HFFc6 (cell line): ENCODE measurements around the gene DLL4. TPM values are rescaled to one million over a fixed set of nuclear protein-coding genes. Genes with fewer than 3 reads are reported as not detected.

Experiments used
- DNase-seq: peaks from one replicate; pipeline ENCODE4 v3.0.0-alpha.2; 2018
- H3K27ac Mint-ChIP-seq: 2 replicates; pipeline ENCODE4 v1.8.0; 2020; ENCODE audit warnings: mild to moderate bottlenecking, mixed read lengths
- H3K27me3 Mint-ChIP-seq: 2 replicates; pipeline ENCODE4 v1.8.0; 2021; ENCODE audit warnings: mild to moderate bottlenecking, moderate library complexity, mixed read lengths; ENCODE audit not compliant: insufficient read depth
- H3K36me3 Mint-ChIP-seq: 2 replicates; pipeline ENCODE4 v1.8.0; 2021; ENCODE audit warnings: low read depth, mixed read lengths
- H3K4me1 Mint-ChIP-seq: 2 replicates; pipeline ENCODE4 v1.8.0; 2020; ENCODE audit warnings: low read depth, mixed read lengths
- H3K4me3 Mint-ChIP-seq: 2 replicates; pipeline ENCODE4 v1.8.0; 2020; ENCODE audit warnings: mild to moderate bottlenecking, moderate library complexity, mixed read lengths
- H3K9me3 Mint-ChIP-seq: 2 replicates; pipeline ENCODE4 v1.8.0; 2020; ENCODE audit warnings: mild to moderate bottlenecking, mixed read lengths
- total RNA-seq, 6 experiments: library from RNA; stranded (reverse); fragmentation: NEBNext Ultra II Directional; extraction: Animal tissue kit (Norgen Biotek cat#: 25700); gene quantifications; 2 replicates in 1 of 6; 3 replicates in 5 of 6; pipeline ENCODE4 v1.2.3, GENCODE V29; 2021
- TF ChIP-seq, protein P1 (sequence below): fragments of 200-600 bp; sonication (generic); IDR thresholded peaks from 2 replicates; pipeline ENCODE4 v1.5.0; 2021; ENCODE audit warnings: antibody characterized with exemption, mild to moderate bottlenecking

Gene DLL4
- total RNA-seq, 6 experiments from 2014 or later: 0.05 to 0.11 TPM; not detected in 4

DNA sequence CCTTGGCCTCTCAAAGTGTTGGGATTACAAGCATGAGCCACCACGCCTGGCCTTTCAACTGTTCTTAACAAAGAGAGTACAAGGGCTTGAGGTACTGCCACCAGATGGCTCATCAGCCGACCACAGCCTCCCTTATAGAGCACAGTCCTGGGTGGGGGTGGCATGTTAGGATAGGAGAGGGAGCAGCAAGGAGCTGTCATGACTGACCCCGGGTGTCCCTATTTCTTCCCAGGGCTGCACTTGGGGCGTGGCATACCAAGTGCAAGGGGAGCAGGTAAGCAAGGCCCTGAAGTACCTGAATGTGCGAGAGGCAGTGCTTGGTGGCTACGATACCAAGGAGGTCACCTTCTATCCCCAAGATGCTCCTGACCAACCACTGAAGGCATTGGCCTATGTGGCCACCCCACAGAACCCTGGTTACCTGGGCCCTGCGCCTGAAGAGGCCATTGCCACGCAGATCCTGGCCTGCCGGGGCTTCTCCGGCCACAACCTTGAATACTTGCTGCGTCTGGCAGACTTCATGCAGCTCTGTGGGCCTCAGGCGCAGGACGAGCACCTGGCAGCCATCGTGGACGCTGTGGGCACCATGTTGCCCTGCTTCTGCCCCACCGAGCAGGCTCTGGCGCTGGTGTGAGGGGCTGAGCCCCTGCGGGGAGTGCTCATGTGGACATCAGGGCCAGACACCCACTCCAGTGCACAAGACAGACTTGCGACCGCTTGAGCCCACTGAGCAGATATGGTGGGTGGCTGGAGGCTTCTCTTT is 26.2 kb downstream of the DLL4 start:
- peak overlapping the region; percentile 93 for H3K4me3 Mint-ChIP-seq
- TF ChIP-seq, protein P1, sequence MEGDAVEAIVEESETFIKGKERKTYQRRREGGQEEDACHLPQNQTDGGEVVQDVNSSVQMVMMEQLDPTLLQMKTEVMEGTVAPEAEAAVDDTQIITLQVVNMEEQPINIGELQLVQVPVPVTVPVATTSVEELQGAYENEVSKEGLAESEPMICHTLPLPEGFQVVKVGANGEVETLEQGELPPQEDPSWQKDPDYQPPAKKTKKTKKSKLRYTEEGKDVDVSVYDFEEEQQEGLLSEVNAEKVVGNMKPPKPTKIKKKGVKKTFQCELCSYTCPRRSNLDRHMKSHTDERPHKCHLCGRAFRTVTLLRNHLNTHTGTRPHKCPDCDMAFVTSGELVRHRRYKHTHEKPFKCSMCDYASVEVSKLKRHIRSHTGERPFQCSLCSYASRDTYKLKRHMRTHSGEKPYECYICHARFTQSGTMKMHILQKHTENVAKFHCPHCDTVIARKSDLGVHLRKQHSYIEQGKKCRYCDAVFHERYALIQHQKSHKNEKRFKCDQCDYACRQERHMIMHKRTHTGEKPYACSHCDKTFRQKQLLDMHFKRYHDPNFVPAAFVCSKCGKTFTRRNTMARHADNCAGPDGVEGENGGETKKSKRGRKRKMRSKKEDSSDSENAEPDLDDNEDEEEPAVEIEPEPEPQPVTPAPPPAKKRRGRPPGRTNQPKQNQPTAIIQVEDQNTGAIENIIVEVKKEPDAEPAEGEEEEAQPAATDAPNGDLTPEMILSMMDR: no peak
- DNase-seq: no peak
- H3K27ac Mint-ChIP-seq: no peak overlapping the region
- peaks cover 4% of the 10 kb centered on the region for H3K27me3 Mint-ChIP-seq
- H3K9me3 Mint-ChIP-seq: no peaks in the 10 kb centered on the region
- H3K36me3 Mint-ChIP-seq: peaks cover 5% of the 10 kb centered on the region; the same call in 1 of the 2 replicates
- peaks cover 37% of the 10 kb centered on the region for H3K4me1 Mint-ChIP-seq

DNA sequence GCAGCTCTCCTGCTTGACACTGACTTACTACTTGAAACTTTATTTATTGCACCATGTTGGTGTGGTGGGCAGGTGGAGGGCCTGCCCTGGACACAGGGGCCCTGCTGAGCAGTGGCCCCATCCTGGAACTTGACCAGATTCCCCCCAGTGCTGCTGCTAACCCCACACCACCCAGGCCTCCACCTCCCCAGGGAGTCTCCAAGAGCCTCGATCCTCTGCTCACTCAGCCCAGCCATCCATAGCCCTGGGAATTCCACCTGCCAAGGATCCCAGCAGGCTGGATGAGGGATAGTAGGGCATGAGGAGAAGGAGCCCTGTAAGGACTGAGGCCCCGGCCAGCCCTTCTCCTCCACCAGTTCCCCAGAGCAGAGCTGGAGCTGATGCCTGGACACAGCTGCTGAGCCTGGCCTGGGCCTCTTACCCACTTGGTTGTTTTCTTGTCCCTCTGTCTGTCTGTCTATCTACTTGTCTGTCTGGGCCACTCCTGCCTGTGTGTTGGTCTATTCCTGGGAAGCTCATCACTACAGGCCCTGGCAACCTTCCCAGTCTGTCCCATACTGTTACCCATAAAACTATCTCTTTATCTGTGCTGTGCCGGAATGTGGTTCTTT is 26.9 kb downstream of the DLL4 start:
- peaks cover 45% of the 10 kb centered on the region for H3K4me1 Mint-ChIP-seq
- H3K27ac Mint-ChIP-seq: peak overlapping the region; percentile 4; the same call in 1 of the 2 replicates
- DNase-seq: peak; percentile 53
- H3K4me3 Mint-ChIP-seq: peak overlapping the region; percentile 31; the same call in 1 of the 2 replicates
- peaks cover 4% of the 10 kb centered on the region for H3K27me3 Mint-ChIP-seq
- TF ChIP-seq, protein P1: no peak
- H3K9me3 Mint-ChIP-seq: no peaks in the 10 kb centered on the region
- peaks cover 5% of the 10 kb centered on the region; the same call in 1 of the 2 replicates for H3K36me3 Mint-ChIP-seq

- H3K4me1 Mint-ChIP-seq: peaks cover 45% of the 10 kb centered on the region
- H3K9me3 Mint-ChIP-seq: no peaks in the 10 kb centered on the region
- H3K4me3 Mint-ChIP-seq: peak overlapping the region; percentile 31; the same call in 1 of the 2 replicates
- H3K36me3 Mint-ChIP-seq: peaks cover 5% of the 10 kb centered on the region; the same call in 1 of the 2 replicates
- H3K27me3 Mint-ChIP-seq: peaks cover 4% of the 10 kb centered on the region
- peak overlapping the region; percentile 4; the same call in 1 of the 2 replicates for H3K27ac Mint-ChIP-seq
- TF ChIP-seq, protein P1: no peak
- DNase-seq: no peak
Observed at GRCh38 chr15:40956541-40956982, 27.4 kb downstream of the DLL4 start.

GRCh38 chr15:40957041-40957555 is 28.0 kb downstream of the DLL4 start:
- Mint-ChIP-seq H3K27me3 (peaks cover 4% of the 10 kb centered on the region), H3K4me1 (peaks cover 40% of the 10 kb centered on the region), H3K27ac (no peak overlapping the region; the same call in 1 of the 2 replicates), H3K36me3 (peaks cover 6% of the 10 kb centered on the region; the same call in 1 of the 2 replicates), H3K9me3 (no peaks in the 10 kb centered on the region), H3K4me3 (no peak overlapping the region)
- TF ChIP-seq, protein P1: no peak
- DNase-seq: no peak

DNA sequence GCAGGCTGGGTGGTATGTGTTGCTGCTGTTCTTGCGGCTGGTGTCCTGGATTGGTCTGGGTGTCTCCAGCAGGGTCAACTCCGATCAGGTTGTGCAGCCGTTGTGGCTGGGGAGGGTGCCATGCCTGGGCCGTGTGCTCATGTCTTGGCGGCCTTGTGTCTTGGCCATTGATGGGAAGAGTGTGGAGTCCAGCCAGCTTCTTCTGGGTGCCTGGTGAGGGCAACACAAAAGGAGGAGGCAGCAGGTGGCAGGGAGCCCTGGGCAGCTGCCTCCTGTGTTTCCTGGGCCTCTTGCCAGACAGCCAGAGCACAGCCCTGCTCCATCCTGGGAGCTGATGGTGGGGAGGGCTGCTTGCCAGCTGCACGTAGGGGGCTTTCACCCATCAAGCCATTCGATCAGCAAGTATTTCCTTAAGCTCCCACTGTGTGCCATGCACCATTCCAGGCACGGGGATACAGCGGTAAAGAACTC is 28.5 kb downstream of the DLL4 start:
- Mint-ChIP-seq H3K27ac (no peak overlapping the region), H3K36me3 (peaks cover 11% of the 10 kb centered on the region; the same call in 1 of the 2 replicates), H3K27me3 (peaks cover 4% of the 10 kb centered on the region), H3K9me3 (no peaks in the 10 kb centered on the region), H3K4me1 (peaks cover 35% of the 10 kb centered on the region), H3K4me3 (no peak overlapping the region; the same call in 1 of the 2 replicates)
- TF ChIP-seq, protein P1: no peak
- DNase-seq: no peak
